ENCODE measurements around the gene C16orf92. TPM values are rescaled to one million over a fixed set of nuclear protein-coding genes. Genes with fewer than 3 reads are reported as not detected.

Gene C16orf92
- total and polyA plus RNA-seq, 2 of the 13 experiments (the other 11 are each of a cell fraction or from before 2014, with no cell fraction given), result not detected

DNA sequence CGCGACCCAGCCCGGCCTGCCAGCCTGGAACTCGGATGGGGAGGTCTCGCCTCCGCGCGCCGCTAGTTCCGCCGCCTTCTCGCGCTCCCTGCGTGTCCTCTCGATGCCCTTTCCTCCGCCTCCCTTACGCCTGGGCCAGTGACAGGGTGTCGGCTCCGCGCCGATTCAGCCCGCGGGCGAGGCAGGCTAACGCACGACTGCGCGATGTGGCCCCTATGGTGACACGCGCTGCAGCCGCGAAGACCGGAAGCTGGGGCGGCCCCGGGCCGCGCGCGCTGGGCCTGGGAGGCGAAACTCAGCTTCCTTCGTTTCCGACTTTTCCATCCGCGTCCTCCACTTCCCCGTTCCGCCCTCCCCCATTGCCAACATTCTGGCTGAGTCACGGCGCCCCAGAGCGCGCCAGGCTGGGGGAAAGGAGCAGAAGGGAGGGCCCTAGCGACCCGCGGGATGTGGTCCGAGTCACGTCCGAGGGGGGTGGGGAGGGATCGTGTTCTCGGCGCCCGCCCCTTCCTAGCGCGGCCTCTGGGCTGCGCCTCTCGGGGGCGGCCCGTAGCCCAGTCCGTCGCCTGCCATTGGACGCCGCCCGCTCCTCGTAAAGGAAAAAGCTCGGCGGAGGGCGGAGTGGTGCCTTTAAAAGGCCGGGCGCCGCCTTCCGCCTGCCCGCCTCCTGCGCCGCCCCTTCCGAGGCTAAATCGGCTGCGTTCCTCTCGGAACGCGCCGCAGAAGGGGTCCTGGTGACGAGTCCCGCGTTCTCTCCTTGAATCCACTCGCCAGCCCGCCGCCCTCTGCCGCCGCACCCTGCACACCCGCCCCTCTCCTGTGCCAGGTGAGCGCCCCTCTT, 42.3 kb downstream of the C16orf92 start, which contains the start of gene ALDOA (continued):
- TF ChIP-seq, protein P1, sequence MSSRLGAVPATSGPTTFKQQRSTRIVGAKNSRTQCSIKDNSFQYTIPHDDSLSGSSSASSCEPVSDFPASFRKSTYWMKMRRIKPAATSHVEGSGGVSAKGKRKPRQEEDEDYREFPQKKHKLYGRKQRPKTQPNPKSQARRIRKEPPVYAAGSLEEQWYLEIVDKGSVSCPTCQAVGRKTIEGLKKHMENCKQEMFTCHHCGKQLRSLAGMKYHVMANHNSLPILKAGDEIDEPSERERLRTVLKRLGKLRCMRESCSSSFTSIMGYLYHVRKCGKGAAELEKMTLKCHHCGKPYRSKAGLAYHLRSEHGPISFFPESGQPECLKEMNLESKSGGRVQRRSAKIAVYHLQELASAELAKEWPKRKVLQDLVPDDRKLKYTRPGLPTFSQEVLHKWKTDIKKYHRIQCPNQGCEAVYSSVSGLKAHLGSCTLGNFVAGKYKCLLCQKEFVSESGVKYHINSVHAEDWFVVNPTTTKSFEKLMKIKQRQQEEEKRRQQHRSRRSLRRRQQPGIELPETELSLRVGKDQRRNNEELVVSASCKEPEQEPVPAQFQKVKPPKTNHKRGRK (CRISPR knock-in tag; IDR thresholded peaks at IDR 0.05), result peak; percentile 89
- TF ChIP-seq ZNF776 (CRISPR knock-in tag; IDR thresholded peaks at IDR 0.05), result peak; percentile 99
- TF ChIP-seq SIX1 (CRISPR knock-in tag; IDR thresholded peaks at IDR 0.05; ENCODE audit: borderline replicate concordance), result peak; percentile 90
- TF ChIP-seq RERE (CRISPR knock-in tag; IDR thresholded peaks at IDR 0.05; ENCODE audit: low read depth), result peak; percentile 74
- TF ChIP-seq ZNF160 (CRISPR knock-in tag; IDR thresholded peaks at IDR 0.05), result peak; percentile 78; the same call in 1 of the 2 replicates
- TF ChIP-seq ZNF883 (CRISPR knock-in tag; IDR thresholded peaks at IDR 0.05; ENCODE audit: not compliant biosample characterization), result peak; percentile 77
- TF ChIP-seq, protein P2, sequence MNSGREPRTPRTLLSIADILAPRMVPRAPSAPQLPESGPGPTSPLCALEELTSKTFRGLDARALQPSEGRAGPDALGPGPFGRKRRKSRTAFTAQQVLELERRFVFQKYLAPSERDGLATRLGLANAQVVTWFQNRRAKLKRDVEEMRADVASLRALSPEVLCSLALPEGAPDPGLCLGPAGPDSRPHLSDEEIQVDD (CRISPR knock-in tag; IDR thresholded peaks at IDR 0.05; ENCODE audit: borderline replicate concordance), result peak; percentile 97
- 0 out of 2 replicates have a peak, but pooled peaks have one; percentile 83 for TF ChIP-seq ZNF34 (CRISPR knock-in tag; IDR thresholded peaks at IDR 0.05; ENCODE audit: borderline replicate concordance)
- peak; percentile 97 for TF ChIP-seq ARID4A (CRISPR knock-in tag; IDR thresholded peaks at IDR 0.05; ENCODE audit: borderline replicate concordance)
